GM19395 (cell line): ENCODE measurements around the gene SMIM7.

Experiments
- ATAC-seq: cut with Tn5 transposase; IDR thresholded peaks from one replicate; pipeline ENCODE4 v1.9.1; 2021; ENCODE audit warnings: mild to moderate bottlenecking, moderate library complexity; ENCODE audit not compliant: unreplicated experiment

The SMIM7 gene

GRCh38 chr19:16598848-16599247 lies 61.1 kb downstream of the SMIM7 start:
- ATAC-seq = no peak

DNA sequence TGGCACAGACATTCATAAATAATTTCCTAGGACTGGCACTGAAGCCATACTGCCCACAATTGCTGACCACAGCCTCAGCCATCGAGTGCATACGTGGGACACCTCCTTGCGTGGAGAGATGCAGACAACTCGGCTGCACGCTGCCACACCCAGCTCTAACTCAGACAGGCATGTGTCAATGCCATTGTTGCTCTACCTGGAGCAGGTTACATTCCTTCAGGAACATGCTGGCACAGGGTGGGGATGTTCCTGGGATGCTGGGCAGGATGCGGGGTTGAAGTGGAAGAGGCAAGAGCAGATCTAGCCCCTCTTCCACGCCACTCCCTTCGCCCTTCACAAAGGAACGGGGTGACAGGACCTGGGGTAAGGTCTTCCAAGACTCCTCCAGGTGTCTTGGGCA lies 63.5 kb downstream of the SMIM7 start:
- no peak for ATAC-seq
